HCT116 (cell line): Measurements from ENCODE around the gene TRMT10B. TPM values are rescaled to one million over a fixed set of nuclear protein-coding genes. Genes with fewer than 3 reads are reported as not detected.

Source experiments
- ATAC-seq: fragments of 200-7000 bp; cut with Tn5 transposase; 2 replicates; pipeline ENCODE4 v1.9.1; 2020; ENCODE audit warnings: mild to moderate bottlenecking, moderate library complexity
- BruUV-seq: library from RNA; stranded (reverse); fragments of 400-500 nt; replicated peaks from 2 replicates; lab custom pipeline; 2021; lab: Mats Ljungman, UMichigan
- CTCF ChIA-PET: fragments of 300-600 bp; sonication (Branson Sonifier 250); formaldehyde crosslinking; loops from one replicate; lab custom pipeline; 2021; ENCODE audit warnings: antibody characterized with exemption; lab: Charles Lee
- POLR2A ChIA-PET: fragments of 300-600, 350-600 bp; sonication (Branson Sonifier 250); formaldehyde crosslinking; loops from one replicate; lab custom pipeline; 2021; ENCODE audit warnings: antibody characterized with exemption; lab: Charles Lee
- RAD21 ChIA-PET, 2 experiments: fragments of 300-600 bp; sonication (Branson Sonifier 250); formaldehyde crosslinking; loops; one replicate each; lab custom pipeline; 2023; ENCODE audit warnings: low total read pairs in 2 of 2; ENCODE audit not compliant: uncharacterized antibody in 2 of 2, unreplicated experiment in 2 of 2, low non-redundant PET in 1 of 2; lab: Charles Lee
- DNase-seq: peaks from one replicate; pipeline ENCODE4 v3.0.0-alpha.2; 2010; ENCODE audit warnings: low read depth, low spot score
- H2AFZ ChIP-seq: fragments of 200-600 bp; shearing (Covaris generic), sonication (generic); 2 replicates; pipeline ENCODE4 v1.6.1; 2017; ENCODE audit warnings: low read depth, mixed run types, mixed read lengths, antibody characterized with exemption, low read length; ENCODE audit not compliant: poor library complexity, severe bottlenecking
- H3K27ac ChIP-seq: 2 replicates; pipeline ENCODE4 v1.5.1; 2012; ENCODE audit warnings: low read depth, low read length
- H3K27me3 ChIP-seq: fragments of 200-600 bp; sonication (generic); 2 replicates; pipeline ENCODE4 v1.6.1; 2016; ENCODE audit warnings: mixed run types, low read length, mixed read lengths; ENCODE audit not compliant: insufficient read depth
- H3K36me3 ChIP-seq, 2 experiments: fragments of 200-500 bp in 1 of 2; fragments of 200-600 bp in 1 of 2; sonication (Bioruptor generic) in 1 of 2; sonication (generic) in 1 of 2; 2 replicates each; pipeline versions ENCODE4 v1.5.1 to v1.6.1; 2014 to 2016; ENCODE audit warnings: low read length in 2 of 2, inconsistent platforms in 1 of 2, mixed read lengths in 1 of 2, mixed run types in 1 of 2; ENCODE audit not compliant: insufficient read depth in 2 of 2, control insufficient read depth in 1 of 2
- H3K4me1 ChIP-seq, 2 experiments: fragments of 200-600 bp in 1 of 2; sonication (generic) in 1 of 2; 2 replicates each; pipeline versions ENCODE4 v1.5.1 to v1.6.1; 2012 to 2017; ENCODE audit warnings: low read length in 2 of 2, inconsistent platforms in 1 of 2, mild to moderate bottlenecking in 1 of 2, mixed read lengths in 1 of 2, mixed run types in 1 of 2, moderate library complexity in 1 of 2; ENCODE audit not compliant: insufficient read depth in 2 of 2, control insufficient read depth in 1 of 2
- H3K4me2 ChIP-seq: fragments of 200-600 bp; sonication (generic); 2 replicates; pipeline ENCODE4 v1.6.1; 2017; ENCODE audit warnings: mixed run types, low read length, mixed read lengths
- H3K4me3 ChIP-seq, 2 experiments: fragments of 200-600 bp in 1 of 2; sonication (generic) in 1 of 2; replicated peaks in 1 of 2; 2 replicates each; pipeline ENCODE4 v1.5.1; 2011 to 2016; ENCODE audit warnings: low read length in 2 of 2, control low read depth in 1 of 2, low read depth in 1 of 2, mild to moderate bottlenecking in 1 of 2, mixed read lengths in 1 of 2, mixed run types in 1 of 2
- H3K79me2 ChIP-seq: fragments of 200-600 bp; sonication (generic); 2 replicates; pipeline ENCODE4 v1.6.1; 2017; ENCODE audit warnings: mild to moderate bottlenecking, mixed run types, low read length, moderate library complexity, mixed read lengths; ENCODE audit not compliant: insufficient read depth
- H3K9ac ChIP-seq: fragments of 200-600 bp; sonication (generic); 2 replicates; pipeline ENCODE4 v1.6.1; 2016; ENCODE audit warnings: low read length, mixed read lengths
- H3K9me2 ChIP-seq: fragments of 200-600 bp; sonication (generic), shearing (Covaris generic); 2 replicates; pipeline ENCODE4 v1.6.1; 2017; ENCODE audit warnings: mixed run types, mild to moderate bottlenecking, moderate library complexity; ENCODE audit not compliant: insufficient read depth
- H3K9me3 ChIP-seq, 2 experiments: fragments of 200-500 bp in 1 of 2; fragments of 200-600 bp in 1 of 2; sonication (Bioruptor generic) in 1 of 2; sonication (generic) in 1 of 2; 2 replicates each; pipeline ENCODE4 v1.6.1; 2014 to 2017; ENCODE audit warnings: low read length in 2 of 2, mixed read lengths in 2 of 2, inconsistent platforms in 1 of 2, low read depth in 1 of 2, mild to moderate bottlenecking in 1 of 2, mixed run types in 1 of 2, moderate library complexity in 1 of 2; ENCODE audit not compliant: control insufficient read depth in 1 of 2, insufficient read depth in 1 of 2
- H4K20me1 ChIP-seq: fragments of 200-600 bp; sonication (generic), shearing (Covaris generic); 2 replicates; pipeline ENCODE4 v1.6.1; 2017; ENCODE audit warnings: mixed run types, mild to moderate bottlenecking, moderate library complexity; ENCODE audit not compliant: insufficient read depth
- CEBPB ChIP-seq: IDR thresholded peaks from 2 replicates; pipeline ENCODE4 v1.6.1; 2012; ENCODE audit warnings: low read depth
- CTCF ChIP-seq, 3 experiments: fragments of 200-600 bp in 1 of 3; sonication (generic) in 1 of 3; IDR thresholded peaks in 2 of 3; conservative IDR thresholded peaks in 1 of 3; 2 replicates each; pipeline ENCODE4 v1.5.1; 2012 to 2017; ENCODE audit warnings: low read depth in 2 of 3, low read length in 2 of 3, antibody characterized with exemption in 1 of 3, borderline replicate concordance in 1 of 3, control low read depth in 1 of 3, mild to moderate bottlenecking in 1 of 3, mixed read lengths in 1 of 3, mixed run types in 1 of 3, moderate library complexity in 1 of 3; ENCODE audit not compliant: insufficient read depth in 1 of 3
- EZH2 ChIP-seq: fragments of 200-600 bp; sonication (generic); IDR thresholded peaks from 2 replicates; pipeline ENCODE4 v1.6.1; 2017; ENCODE audit warnings: antibody characterized with exemption, mixed run types
- POLR2A ChIP-seq: IDR thresholded peaks from 2 replicates; pipeline ENCODE4 v1.7.0; 2011; ENCODE audit warnings: borderline replicate concordance; ENCODE audit not compliant: insufficient read depth, insufficient read length; ENCODE audit errors: extremely low read depth
- RAD21 ChIP-seq: IDR thresholded peaks from 2 replicates; pipeline ENCODE4 v1.6.1; 2012; ENCODE audit warnings: low read depth, mild to moderate bottlenecking
- SIN3A ChIP-seq: IDR thresholded peaks from 2 replicates; pipeline ENCODE4 v1.6.1; 2012; ENCODE audit warnings: low read depth
- SP1 ChIP-seq: IDR thresholded peaks from 2 replicates; pipeline ENCODE4 v1.6.1; 2012; ENCODE audit warnings: low read depth
- SRF ChIP-seq: IDR thresholded peaks from 2 replicates; pipeline ENCODE4 v1.6.1; 2012; ENCODE audit warnings: low read depth
- TCF7L2 ChIP-seq: IDR thresholded peaks from 2 replicates; pipeline ENCODE4 v1.7.0; 2011; ENCODE audit warnings: borderline replicate concordance, inconsistent platforms; ENCODE audit not compliant: insufficient read depth, insufficient read length; ENCODE audit errors: extremely low read depth
- YY1 ChIP-seq: IDR thresholded peaks from 2 replicates; pipeline ENCODE4 v1.6.1; 2011; ENCODE audit warnings: low read length, low read depth, moderate library complexity, mild to moderate bottlenecking; ENCODE audit not compliant: insufficient replicate concordance; ENCODE audit errors: extremely low read depth
- ZNF274 ChIP-seq: fragments of 200-500 bp; sonication (Bioruptor generic); IDR thresholded peaks from 2 replicates; pipeline ENCODE4 v1.6.1; 2014; ENCODE audit warnings: mild to moderate bottlenecking, low read depth, low read length, inconsistent platforms
- intact Hi-C: fragments of 100-400 bp; cut with micrococcal nuclease; formaldehyde crosslinking; loops from 2 replicates; pipeline ENCODE4 v1.10.0; 2022
- total RNA-seq: library from RNA; stranded (reverse); gene quantifications from one replicate; pipeline ENCODE4 v1.2.1, GENCODE V29; 2021; ENCODE audit not compliant: unreplicated experiment

TRMT10B gene
- total RNA-seq, 1 experiment from 2014 or later, result 5.5 TPM

- TF ChIP-seq SIN3A, result no peak
These were observed 42.6 kb downstream of the TRMT10B start (continued) for GRCh38 chr9:37796232-37796631.

GRCh38 chr9:37798677-37799076 lies 45.1 kb downstream of the TRMT10B start:
- ATAC-seq (no peak), DNase-seq (no peak)
- H3K4me1 ChIP-seq, result peaks cover 10 to 20% of the 10 kb centered on the region in 2 experiments; a peak in 3 of 4 replicates
- no peak overlapping the region for H3K9ac ChIP-seq
- H3K27ac ChIP-seq, result no peak overlapping the region
- TF ChIP-seq POLR2A (no peak), CEBPB (no peak), SP1 (no peak), ZNF274 (no peak), TCF7L2 (no peak), CTCF (IDR thresholded peaks at IDR 0.05 in 2 of 3, conservative IDR thresholded peaks at IDR 0.05 in 1 of 3; ENCODE audit: borderline replicate concordance in 1 of 3, insufficient read depth in 1 of 3, low read depth in 2 of 3, low read length in 2 of 3) (no peak), RAD21 (no peak), YY1 (no peak), SRF (no peak), EZH2 (no peak)
- 0 out of 4 replicates have a peak, but pooled peaks cover 0 to 3% of the 10 kb centered on the region in 2 experiments for H3K36me3 ChIP-seq
- H4K20me1 ChIP-seq, result peaks cover 3% of the 10 kb centered on the region; the same call in 1 of the 2 replicates
- no peak overlapping the region for H2AFZ ChIP-seq
- no peaks in the 10 kb centered on the region for H3K27me3 ChIP-seq
- ChIA-PET RAD21 (no interaction called here), POLR2A (no interaction called here), CTCF (no interaction called here)
- H3K79me2 ChIP-seq, result peaks cover 29% of the 10 kb centered on the region
- no peaks in the 10 kb centered on the region for H3K9me2 ChIP-seq
- H3K4me3 ChIP-seq, result no peak overlapping the region
- no peak overlapping the region for H3K4me2 ChIP-seq
- intact Hi-C loops, result loop anchor here (5.0 kb wide), 1 partner anchor 311 kb away; the partner anchor contains the start of gene POLR1E
- no peaks in the 10 kb centered on the region for H3K9me3 ChIP-seq
- no TSS peak for BruUV-seq
